Adrenal gland (tissue), 12 donors: ENCODE measurements around the gene KRTAP10-7. TPM values are rescaled to one million over a fixed set of nuclear protein-coding genes. Genes with fewer than 3 reads are reported as not detected.

Experiments used
- DNase-seq, 7 donors: peaks; one replicate each; pipeline ENCODE4 v3.0.0-alpha.2; 2019 to 2020
- H3K27ac ChIP-seq, 5 donors: fragments of 200-600 bp; sonication (generic) in 4 of 5; 1 replicate in 3 of 5; 2 replicates in 2 of 5; pipeline versions ENCODE4 v1.5.1 to v1.8.0; 2016 to 2020; ENCODE audit warnings: mild to moderate bottlenecking in 1 of 5
- H3K27me3 ChIP-seq: fragments of 200-600 bp; 2 replicates; pipeline ENCODE4 v1.8.0; 2021
- H3K36me3 ChIP-seq, 2 donors: fragments of 200-600 bp; replicated peaks in 1 of 2; 1 replicate in 1 of 2; 2 replicates in 1 of 2; pipeline versions ENCODE4 v1.5.1 to v1.8.0; 2018 to 2022
- H3K4me1 ChIP-seq, 2 donors: fragments of 200-600 bp; replicated peaks in 1 of 2; 1 replicate in 1 of 2; 2 replicates in 1 of 2; pipeline versions ENCODE4 v1.5.1 to v1.8.0; 2018 to 2021
- H3K4me3 ChIP-seq, 4 donors: fragments of 200-600 bp; sonication (generic) in 3 of 4; one replicate each; pipeline ENCODE4 v1.5.1; 2016 to 2018
- H3K9me3 ChIP-seq, 3 donors: fragments of 200-600 bp; sonication (generic) in 1 of 3; replicated peaks in 1 of 3; 1 replicate in 2 of 3; 2 replicates in 1 of 3; pipeline versions ENCODE4 v1.5.1 to v1.8.0; 2016 to 2021
- POLR2A ChIP-seq, 2 donors: fragments of 450-650 bp; IDR thresholded peaks; one replicate each; pipeline ENCODE4 v1.6.1; 2017; ENCODE audit warnings: antibody characterized with exemption in 2 of 2, mild to moderate bottlenecking in 2 of 2, moderate library complexity in 1 of 2
- WGBS, 4 donors: extraction: QIAGEN DNeasy Blood & Tissue Kit in 2 of 4; methylation state at CpG; one replicate each; pipeline versions ENCODE4 v1.1.5 to v1.1.7; 2013 to 2017; 5-methylcytosine and 5-hydroxymethylcytosine counted together
- intact Hi-C, 2 donors: fragments of 100-400 bp; cut with DNase I; formaldehyde crosslinking; loops; one replicate each; pipeline versions ENCODE4 v1.14.1 to v1.15.0; 2022 to 2023
- polyA plus RNA-seq, 3 donors: library from polyadenylated mRNA; stranded (reverse); fragments of 200-250 nt in 2 of 3; fragments of 350-450 nt in 1 of 3; fragmentation: Illumina TruSeq in 1 of 3; extraction: RNeasy Lipid Tissue Mini Kit (QIAGEN cat#74804) in 1 of 3; gene quantifications; one replicate each; pipeline ENCODE4 v1.2.3, GENCODE V29; 2013 to 2014
- total RNA-seq, 9 donors: library from RNA; depleted of rRNA in 4 of 9; stranded (reverse); fragments of >200 nt in 4 of 9; fragments of 120-200 nt in 1 of 9; fragmentation: NEBNext Ultra II Directional in 1 of 9; extraction: Animal tissue kit (Norgen Biotek cat#: 25700) in 1 of 9; gene quantifications; one replicate each; pipeline versions ENCODE4 v1.1.0 to v1.2.4, GENCODE V29; 2013 to 2023
- TF ChIP-seq, protein P1 (sequence below), 6 experiments: fragments of 450-650 bp in 4 of 6; fragments of 200-600 bp in 2 of 6; sonication (generic) in 1 of 6; IDR thresholded peaks; 1 replicate in 5 of 6; 2 replicates in 1 of 6; pipeline versions ENCODE4 v1.5.1 to v1.8.0; 2016 to 2021; ENCODE audit warnings: antibody characterized with exemption in 6 of 6, mild to moderate bottlenecking in 2 of 6, moderate library complexity in 1 of 6
- donor health status: healthy with polysubstance abuse.
- donor health status: Bipolar disorder and iron deficiency.
- donor health status: DM: yes; HTN: yes; CAD: no.
- donor health status: DM: no; HTN: no; CAD: no.
- donor health status: DM: no; HTN: no; CAD: no.
- donor health status: DM: yes; HTN: yes; CAD: no.

KRTAP10-7 gene
- total and polyA plus RNA-seq, 12 donors, result not detected

DNA sequence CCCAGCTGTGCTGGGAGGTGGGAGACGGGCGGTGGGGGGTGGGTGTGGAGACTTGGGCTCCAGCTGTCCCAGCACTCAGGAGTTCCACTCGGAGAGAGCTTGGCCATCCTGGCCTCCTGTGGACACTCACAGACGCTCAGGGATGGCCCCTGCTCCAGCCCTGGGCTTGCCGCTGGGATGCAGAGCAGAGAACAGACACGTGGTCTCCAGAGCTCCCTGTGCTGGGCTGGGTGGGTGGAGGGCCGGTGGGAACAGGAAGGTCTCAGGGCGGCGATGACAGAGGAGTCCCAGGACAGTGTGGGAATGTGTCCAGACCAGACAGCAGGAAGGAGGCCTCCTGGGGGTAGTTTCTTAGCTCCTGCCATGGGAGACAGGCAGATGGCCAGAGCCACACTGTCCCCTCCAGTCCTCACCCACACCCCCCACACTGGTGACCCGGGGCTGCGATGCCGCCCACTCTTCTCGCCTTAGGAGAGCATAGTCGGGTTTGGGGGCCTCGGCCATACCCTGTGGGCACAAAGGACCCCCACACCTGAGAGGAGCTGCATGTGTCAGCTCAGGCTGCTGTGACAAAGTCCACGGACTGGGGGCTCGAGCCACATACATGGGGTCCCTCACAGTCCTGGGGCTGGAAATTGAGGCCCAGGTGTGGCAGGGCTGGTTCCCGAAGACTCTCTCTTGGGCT lies 28.5 kb downstream of the KRTAP10-7 start:
- H3K36me3 ChIP-seq, result no peaks in the 10 kb centered on the region
- no peak for TF ChIP-seq POLR2A (IDR thresholded peaks at IDR 0.05)
- TF ChIP-seq, protein P1, sequence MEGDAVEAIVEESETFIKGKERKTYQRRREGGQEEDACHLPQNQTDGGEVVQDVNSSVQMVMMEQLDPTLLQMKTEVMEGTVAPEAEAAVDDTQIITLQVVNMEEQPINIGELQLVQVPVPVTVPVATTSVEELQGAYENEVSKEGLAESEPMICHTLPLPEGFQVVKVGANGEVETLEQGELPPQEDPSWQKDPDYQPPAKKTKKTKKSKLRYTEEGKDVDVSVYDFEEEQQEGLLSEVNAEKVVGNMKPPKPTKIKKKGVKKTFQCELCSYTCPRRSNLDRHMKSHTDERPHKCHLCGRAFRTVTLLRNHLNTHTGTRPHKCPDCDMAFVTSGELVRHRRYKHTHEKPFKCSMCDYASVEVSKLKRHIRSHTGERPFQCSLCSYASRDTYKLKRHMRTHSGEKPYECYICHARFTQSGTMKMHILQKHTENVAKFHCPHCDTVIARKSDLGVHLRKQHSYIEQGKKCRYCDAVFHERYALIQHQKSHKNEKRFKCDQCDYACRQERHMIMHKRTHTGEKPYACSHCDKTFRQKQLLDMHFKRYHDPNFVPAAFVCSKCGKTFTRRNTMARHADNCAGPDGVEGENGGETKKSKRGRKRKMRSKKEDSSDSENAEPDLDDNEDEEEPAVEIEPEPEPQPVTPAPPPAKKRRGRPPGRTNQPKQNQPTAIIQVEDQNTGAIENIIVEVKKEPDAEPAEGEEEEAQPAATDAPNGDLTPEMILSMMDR (IDR thresholded peaks at IDR 0.05), result no peak
- WGBS, 4 donors, result 43 to 71% (median 70%) methylated on average over 10 to 18 of the region's 18 CpGs
- H3K4me3 ChIP-seq, result no peak overlapping the region
- H3K27ac ChIP-seq, result no peak overlapping the region
- no peaks in the 10 kb centered on the region for H3K4me1 ChIP-seq
- peaks cover 0 to 6% (median 0%) of the 10 kb centered on the region in 3 donors for H3K9me3 ChIP-seq
- no peak for DNase-seq
- intact Hi-C loops, result no loop called here
- H3K27me3 ChIP-seq, result no peaks in the 10 kb centered on the region

DNA sequence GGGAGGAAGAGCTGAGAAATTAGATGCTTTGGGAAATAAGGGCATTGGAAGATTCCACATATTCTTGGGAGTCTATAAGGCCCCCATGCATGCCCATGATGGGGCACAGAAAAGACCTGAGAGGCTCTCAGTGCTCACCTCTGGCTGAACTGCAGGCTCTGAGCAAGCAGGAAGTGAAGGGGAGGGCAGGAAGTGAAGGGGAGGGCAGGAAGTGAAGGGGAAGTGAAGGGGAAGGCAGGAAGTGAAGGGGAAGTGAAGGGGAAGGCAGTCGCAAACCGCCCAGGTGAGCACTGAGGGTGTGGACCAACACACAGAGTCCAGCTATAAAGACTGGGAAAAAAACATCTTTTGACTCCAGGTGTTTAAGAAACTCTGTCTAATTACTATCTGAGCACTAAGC lies 30.0 kb downstream of the KRTAP10-7 start:
- H3K4me1 ChIP-seq, result no peaks in the 10 kb centered on the region
- no peaks in the 10 kb centered on the region for H3K36me3 ChIP-seq
- H3K27ac ChIP-seq, result no peak overlapping the region
- no peak overlapping the region for H3K4me3 ChIP-seq
- no peak for DNase-seq
- peaks cover 0 to 6% (median 0%) of the 10 kb centered on the region in 3 donors for H3K9me3 ChIP-seq
- intact Hi-C loops, result no loop called here
- TF ChIP-seq POLR2A (IDR thresholded peaks at IDR 0.05), result no peak
- TF ChIP-seq, protein P1 (IDR thresholded peaks at IDR 0.05), result no peak
- WGBS, 4 donors, result 67 to 90% (median 81%) methylated on average over 2 of the region's 2 CpGs
- H3K27me3 ChIP-seq, result no peaks in the 10 kb centered on the region

DNA sequence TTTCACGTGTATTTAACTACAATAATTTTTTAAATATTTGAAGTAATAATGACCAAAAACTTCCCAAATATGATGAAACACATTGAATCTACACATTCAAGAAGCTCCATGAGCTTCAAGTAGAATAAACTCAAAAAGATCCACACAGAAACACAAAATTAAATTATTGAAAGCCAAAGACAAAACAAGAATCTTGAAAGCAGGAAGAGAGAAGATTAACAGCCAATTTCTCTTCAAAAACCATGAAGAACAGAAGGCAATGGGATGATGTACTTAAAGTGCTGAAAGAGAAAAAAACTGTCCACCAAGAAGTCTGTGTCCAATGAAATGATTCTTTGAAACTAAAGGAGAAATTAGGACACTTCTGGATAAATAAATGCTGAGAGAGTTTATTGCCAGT lies 31.7 kb downstream of the KRTAP10-7 start:
- intact Hi-C loops, result no loop called here
- H3K36me3 ChIP-seq, result no peaks in the 10 kb centered on the region
- H3K27ac ChIP-seq, result no peak overlapping the region
- 71 to 82% (median 77%) methylated on average over 1 of the region's 1 CpG for WGBS, 4 donors
- no peaks in the 10 kb centered on the region for H3K27me3 ChIP-seq
- DNase-seq, result no peak
- peaks cover 0 to 6% (median 0%) of the 10 kb centered on the region in 3 donors for H3K9me3 ChIP-seq
- H3K4me1 ChIP-seq, result no peaks in the 10 kb centered on the region
- no peak for TF ChIP-seq POLR2A (IDR thresholded peaks at IDR 0.05)
- TF ChIP-seq, protein P1 (IDR thresholded peaks at IDR 0.05), result no peak
- no peak overlapping the region for H3K4me3 ChIP-seq

DNA sequence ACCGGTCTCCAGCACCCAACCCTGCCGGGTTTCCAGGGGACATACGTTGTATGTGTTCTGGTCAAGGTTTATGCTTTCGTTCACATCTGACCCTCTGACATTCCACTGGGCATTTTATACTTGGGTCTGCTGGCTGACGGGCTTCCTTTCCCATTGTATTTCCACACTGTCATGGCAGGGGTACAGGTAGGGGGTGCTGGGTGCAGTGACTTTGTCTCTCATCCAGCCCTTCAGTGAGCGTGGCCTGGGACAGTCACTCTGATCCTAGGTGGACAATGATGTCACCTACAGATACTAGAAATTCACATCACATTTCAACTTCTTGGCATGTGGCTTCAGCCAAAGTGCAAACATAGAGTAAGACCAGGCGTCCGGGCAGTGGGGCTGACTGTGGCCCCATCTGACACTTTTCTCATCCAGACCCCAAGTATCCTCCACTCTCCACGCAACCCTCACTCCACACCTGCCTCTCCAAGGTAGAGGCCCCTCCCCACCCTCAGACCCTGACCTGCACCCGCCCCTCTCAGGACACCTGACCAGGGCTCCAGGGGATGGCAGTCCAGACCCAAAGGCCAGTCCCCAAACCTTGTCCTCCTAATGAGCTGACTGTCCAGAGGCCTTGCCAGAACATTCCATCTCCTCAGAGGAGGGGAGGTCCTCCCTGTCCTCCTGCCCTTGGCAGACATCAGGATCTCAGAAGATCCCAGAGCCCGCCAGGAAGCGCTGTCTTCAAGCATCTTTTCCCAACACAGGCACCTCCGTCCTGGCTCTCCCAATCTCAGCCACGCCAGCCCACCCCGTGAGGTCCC lies 36.0 kb downstream of the KRTAP10-7 start:
- Histone ChIP-seq H3K27me3 (no peaks in the 10 kb centered on the region), H3K27ac (no peak overlapping the region), H3K9me3 (peaks cover 0 to 4% (median 0%) of the 10 kb centered on the region in 3 donors), H3K4me1 (no peaks in the 10 kb centered on the region), H3K4me3 (no peak overlapping the region), H3K36me3 (no peaks in the 10 kb centered on the region)
- peak in 1 of 7 donors; percentile 27 for DNase-seq
- intact Hi-C loops, result no loop called here
- 80 to 86% (median 82%) methylated on average over 12 to 15 of the region's 15 CpGs for WGBS, 4 donors
- TF ChIP-seq, protein P1 (IDR thresholded peaks at IDR 0.05), result no peak
- no peak for TF ChIP-seq POLR2A (IDR thresholded peaks at IDR 0.05)
